GM21528 (cell line): Measurements from ENCODE around the gene SLC25A40.
"Not testable (repeated sequence)": the region's sequence is repeated elsewhere in the genome, so short reads cannot be mapped to it uniquely, and the experiment has no call there.

Experiments used
- ATAC-seq: cut with Tn5 transposase; IDR thresholded peaks from one replicate; pipeline ENCODE4 v1.9.1; 2021; ENCODE audit warnings: mild to moderate bottlenecking, moderate library complexity; ENCODE audit not compliant: unreplicated experiment, low FRiP score

The SLC25A40 gene

DNA sequence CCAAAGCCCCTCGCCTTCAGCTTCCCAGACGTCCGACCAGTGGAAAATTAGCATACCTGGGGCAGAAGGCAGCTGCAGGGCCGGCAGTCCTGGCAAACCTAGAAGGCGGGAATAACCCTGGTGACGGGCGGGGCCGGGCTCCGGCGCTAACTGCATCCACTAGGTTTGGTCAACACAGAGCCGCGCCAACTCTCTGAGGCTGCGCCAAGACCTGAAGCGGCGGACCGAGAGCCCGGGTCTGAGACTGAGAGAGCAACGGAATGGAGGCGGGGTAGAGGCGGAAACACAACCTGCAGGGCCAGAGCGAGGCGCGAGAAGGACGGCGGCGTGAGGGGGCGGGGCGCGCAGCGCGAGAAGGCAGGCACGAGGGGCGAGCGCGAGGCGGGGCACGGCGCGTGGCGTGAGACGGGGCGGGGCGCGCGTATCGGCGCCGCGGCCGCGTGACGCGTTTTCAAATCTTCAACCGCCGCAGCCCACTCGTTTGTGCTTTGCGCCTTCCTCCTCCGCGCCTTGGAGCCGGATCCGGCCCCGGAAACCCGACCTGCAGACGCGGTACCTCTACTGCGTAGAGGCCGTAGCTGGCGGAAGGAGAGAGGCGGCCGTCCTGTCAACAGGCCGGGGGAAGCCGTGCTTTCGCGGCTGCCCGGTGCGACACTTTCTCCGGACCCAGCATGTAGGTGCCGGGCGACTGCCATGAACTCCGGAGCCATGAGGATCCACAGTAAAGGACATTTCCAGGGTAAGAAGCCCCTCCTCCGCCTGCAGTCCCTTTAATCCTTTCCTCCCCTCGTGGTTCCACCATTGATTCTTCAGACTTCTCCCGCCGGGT is at the start of gene SLC25A40, which contains the start of gene DBF4:
SLC25A40 (minus strand) TSS at position 321 of the 829 bp plus-strand sequence. CDS start 17,633 bp downstream, outside the sequence.
DBF4 (plus strand) TSS at position 454 of the 829 bp plus-strand sequence; CDS start at position 694, 240 bp downstream.
- peak; percentile 93 for ATAC-seq

GRCh38 chr7:87922759-87923395 is 46.7 kb upstream of the SLC25A40 start:
- ATAC-seq: not testable (repeated sequence)

DNA sequence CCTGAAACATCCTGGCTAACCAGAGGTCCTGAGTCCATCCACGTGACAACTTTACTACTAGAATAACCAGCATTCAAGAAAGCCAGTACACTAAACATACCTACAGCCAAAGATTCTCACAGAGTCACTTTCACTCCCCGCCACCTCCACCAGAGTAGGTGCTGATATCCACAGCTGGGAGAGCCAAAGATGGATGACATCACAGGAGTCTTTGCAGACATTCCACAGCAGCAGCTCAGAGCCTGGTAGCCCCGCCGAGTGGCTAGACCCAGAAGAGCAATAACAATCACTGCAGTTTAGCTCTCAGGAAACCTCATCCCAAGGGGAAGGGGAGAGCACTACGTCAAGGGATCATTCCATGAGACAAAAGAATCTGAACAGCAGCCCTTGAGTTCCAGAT is 44.4 kb upstream of the SLC25A40 start:
- ATAC-seq: no peak

DNA sequence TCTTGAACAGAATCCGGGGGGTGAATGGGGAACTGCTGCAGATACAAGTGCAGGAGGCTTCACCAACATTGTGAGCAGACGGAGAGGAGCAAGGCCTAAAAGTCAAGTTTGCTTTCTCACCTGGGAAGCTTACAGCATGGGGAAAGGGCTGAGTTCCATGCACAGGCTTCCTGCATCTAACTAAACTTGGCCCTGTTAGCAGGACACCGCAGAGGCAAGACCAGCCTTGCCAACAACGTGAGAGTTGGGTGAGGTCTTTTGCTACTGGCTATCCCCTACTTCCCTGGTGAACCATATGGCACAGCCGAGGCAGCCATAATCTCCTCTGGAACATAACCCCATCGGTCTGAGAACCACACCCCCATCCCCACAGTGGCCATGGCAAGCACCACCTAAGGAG is 43.7 kb upstream of the SLC25A40 start:
- ATAC-seq: no peak

DNA sequence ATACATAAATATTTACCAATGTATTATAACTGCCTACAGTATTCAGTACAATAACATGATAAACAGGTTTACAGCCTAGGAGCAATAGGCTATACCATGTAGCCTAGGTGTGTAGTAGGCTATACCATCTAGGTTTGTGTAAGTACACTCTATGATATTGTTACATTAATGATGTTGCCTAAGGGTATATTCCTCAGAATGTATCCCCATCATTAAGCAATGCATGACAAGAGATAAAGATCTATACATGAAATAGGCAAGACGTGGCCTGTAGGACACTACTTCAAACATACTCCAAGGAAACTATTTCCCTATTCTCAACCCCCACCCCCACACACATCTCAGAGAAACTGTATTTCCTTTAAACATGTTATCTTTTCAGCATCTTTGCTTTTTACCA is 42.6 kb upstream of the SLC25A40 start:
- ATAC-seq: no peak

DNA sequence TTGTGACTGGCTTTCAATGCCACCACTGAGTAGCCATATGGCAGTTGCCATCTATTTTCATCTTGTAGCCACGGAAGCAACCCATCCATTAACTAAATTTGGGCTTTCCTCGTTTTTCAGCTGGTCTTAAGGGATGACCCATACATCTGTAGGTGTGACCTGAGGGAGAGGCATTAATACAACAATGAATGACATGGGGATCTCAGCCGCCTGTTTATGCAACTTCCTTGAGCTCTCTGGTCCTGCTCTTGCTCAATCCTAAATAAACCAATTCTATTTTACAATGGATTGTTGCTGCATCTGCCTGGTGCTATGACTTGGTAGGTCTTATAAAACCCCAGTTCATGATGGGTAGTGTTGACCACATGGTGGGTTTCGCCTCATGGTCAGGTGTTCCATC is 36.0 kb upstream of the SLC25A40 start:
- no peak for ATAC-seq

DNA sequence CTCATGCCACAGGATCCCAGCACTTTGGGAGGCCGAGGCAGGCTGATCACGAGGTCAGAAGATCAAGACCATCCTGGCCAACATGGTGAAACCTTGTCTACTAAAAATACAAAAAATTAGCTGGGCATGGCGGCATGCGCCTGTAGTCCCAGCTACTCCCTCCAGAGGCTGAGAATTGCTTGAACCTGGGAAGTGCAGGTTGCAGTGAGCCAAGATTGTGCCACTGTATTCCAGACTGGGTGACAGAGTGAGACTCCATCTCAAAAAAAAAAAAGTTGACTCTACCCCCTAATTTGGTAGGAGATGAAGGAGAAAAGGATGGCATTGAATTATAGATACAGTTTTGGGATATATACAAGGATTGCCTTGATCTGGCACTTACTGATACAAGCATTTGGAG is 32.7 kb upstream of the SLC25A40 start:
- not testable (repeated sequence) for ATAC-seq

- not testable (repeated sequence) for ATAC-seq
These were observed 31.2 kb upstream of the SLC25A40 start for GRCh38 chr7:87907136-87907906.

GRCh38 chr7:87899255-87899654 is 23.1 kb upstream of the SLC25A40 start:
- ATAC-seq: no peak

DNA sequence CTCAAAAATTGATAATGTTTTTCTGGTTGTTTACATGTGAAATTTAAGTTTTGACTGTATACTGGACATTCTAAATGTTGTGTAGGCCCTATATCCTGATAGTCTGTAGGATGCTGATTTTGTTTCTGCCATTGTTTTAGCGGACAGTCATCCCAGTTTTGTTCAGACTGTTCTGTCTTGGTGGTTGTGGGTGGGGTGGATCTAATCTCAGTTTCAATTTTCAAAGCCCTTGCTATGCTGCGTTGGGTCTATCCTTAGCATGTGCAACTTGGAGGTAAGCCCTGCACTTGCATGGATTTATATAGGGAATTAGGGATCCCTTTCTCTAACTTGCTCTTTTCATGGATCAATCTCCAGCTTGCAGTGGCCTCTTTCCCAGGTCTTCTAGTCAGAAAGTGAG is 19.2 kb upstream of the SLC25A40 start:
- no peak for ATAC-seq

DNA sequence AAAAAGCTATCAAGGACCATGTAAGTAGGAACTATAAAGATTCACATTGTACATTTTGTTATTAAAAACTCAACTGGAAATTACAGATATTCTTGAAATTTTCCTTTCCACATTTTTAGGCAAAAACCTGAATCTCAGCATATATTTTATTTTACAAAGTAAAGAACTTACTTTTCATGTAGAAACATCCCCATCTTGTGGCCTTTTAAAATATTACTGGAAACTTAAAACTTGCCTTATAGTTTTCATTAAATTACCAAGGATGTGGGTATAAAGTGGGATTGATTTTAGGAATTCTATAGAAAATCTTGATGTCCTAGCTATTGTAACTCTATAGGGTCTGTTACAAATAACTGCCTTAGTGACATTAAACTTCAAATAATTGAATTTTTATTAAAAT is 10.7 kb upstream of the SLC25A40 start:
- ATAC-seq: no peak

GRCh38 chr7:87885018-87885417 is 8.9 kb upstream of the SLC25A40 start:
- ATAC-seq: no peak

DNA sequence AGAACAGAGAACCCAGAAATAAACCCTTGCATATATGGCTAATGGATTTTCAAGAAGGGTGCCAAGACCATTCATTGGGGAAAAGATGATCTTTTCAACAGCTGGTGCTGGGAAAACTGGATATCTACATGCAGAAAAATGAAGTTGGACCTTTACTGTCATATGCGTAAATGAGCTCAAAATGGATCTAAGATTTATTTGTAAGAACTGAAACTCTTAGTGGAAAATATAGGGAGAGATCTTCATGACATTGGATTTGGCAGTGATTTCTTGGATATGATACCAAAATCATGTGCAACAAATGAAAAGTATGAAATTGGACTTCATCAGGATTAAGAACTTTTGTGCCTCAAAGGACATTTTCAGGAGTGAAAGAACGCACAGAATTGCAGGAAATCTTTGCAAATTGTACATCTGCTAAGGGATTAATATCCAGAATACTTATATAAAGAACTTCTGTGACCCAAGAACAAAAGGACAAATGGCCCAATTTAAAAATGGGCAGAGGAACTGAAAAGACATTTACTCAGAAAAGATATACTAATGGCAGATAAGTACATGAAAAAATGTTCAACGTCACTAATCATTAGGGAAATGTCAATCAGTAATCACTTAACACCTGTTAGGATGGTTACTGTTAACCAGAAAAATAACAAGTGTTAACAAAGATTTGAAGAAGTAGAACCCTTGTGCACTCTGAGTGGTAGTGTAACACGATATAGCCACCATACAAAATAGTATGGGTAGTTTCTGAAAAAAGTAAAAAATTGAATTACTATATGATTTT is 6.2 kb upstream of the SLC25A40 start:
- ATAC-seq: no peak

DNA sequence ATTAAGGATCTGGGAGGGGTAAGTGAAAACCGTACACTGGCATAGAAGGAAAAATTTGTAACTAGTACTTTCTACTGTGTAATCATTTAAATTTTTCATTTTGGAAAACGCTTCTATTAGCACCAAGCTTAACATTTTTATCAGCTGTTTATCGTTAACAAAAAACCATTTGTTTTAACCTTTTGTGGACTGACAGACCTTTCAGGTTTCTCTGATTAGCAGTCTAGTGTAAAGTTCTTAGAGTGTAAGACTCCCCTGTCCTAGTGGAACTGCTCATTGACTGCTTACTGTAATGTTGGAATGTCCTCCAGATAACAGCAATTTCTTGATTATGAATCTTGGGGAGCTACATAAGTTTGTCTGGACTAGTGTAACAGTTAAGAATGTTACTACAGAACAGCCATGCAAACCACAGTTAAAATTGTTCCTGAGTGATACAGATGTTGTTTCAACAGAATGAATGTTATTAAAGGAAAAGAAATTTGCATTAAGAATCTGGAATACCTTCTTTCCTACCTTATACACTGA is 2.1 kb upstream of the SLC25A40 start:
- no peak for ATAC-seq

- no peak for ATAC-seq
These were observed 1.3 kb upstream of the SLC25A40 start for GRCh38 chr7:87877366-87878040.

DNA sequence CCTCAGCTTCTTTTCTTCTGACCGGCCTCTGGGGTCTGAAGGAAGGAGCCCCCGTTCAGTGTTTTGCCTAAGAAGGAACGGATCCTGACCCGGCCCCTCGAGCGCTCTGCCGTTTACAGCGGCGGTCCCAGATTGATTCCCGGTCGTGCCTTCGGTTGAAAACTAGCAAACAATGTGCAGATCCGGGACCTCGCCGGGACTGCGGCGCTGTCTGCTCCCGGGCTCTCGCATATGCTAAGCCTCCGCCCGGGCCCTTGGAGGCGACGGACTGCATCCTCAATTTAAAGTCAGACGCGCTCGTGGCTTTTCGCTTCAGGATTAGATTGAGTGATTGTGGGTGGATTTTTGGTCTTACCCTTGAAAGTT is 692 bp upstream of the SLC25A40 start:
- peak; percentile 21 for ATAC-seq

- ATAC-seq: peak; percentile 30
These were observed 765 bp downstream of the SLC25A40 start for GRCh38 chr7:87875151-87876039.

GRCh38 chr7:87874066-87874465 is 2.1 kb downstream of the SLC25A40 start:
- no peak for ATAC-seq

DNA sequence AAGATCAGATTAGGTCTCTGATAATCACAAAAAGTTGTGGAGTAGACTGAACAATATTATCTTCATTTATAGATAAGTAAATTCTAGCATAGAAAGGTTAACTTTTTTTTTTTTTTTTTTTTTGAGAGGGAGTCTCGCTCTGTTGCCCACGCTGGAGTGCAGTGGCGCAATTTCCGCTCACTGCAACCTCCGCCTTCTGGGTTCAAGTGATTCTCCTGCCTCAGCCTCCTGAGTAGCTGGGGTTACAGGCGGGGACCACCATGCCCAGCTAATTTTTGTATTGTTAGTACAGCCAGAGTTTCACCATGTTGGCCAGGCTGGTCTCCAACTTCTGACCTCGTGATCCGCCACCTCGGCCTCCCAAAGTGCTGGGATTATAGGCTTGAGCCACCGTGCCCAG is 2.8 kb downstream of the SLC25A40 start:
- ATAC-seq: not testable (repeated sequence)
